ENCODE data around the gene AXIN2.

DNA sequence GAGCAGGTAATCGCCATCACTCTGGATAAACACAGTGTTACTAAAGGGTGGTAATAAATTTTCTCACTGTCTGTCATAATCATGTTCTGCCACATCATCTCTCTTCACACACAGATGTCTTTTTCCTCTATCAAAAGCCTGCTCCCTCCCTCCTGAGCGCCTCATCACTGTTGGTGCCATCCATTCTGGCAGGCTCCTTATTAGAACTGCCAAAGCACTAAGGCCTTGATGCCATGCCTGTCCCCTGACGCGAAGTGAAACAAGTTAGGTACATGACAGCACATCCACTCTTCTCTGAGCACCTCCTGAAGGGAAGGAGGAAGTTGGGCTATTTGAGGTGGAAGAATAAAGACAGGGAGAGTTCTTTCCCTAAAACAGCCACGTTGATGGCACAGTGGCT is 38.2 kb upstream of the AXIN2 start:
- TF ChIP-seq POLR2A (IDR thresholded peaks at IDR 0.05), result no peak
- TF ChIP-seq, protein P1, sequence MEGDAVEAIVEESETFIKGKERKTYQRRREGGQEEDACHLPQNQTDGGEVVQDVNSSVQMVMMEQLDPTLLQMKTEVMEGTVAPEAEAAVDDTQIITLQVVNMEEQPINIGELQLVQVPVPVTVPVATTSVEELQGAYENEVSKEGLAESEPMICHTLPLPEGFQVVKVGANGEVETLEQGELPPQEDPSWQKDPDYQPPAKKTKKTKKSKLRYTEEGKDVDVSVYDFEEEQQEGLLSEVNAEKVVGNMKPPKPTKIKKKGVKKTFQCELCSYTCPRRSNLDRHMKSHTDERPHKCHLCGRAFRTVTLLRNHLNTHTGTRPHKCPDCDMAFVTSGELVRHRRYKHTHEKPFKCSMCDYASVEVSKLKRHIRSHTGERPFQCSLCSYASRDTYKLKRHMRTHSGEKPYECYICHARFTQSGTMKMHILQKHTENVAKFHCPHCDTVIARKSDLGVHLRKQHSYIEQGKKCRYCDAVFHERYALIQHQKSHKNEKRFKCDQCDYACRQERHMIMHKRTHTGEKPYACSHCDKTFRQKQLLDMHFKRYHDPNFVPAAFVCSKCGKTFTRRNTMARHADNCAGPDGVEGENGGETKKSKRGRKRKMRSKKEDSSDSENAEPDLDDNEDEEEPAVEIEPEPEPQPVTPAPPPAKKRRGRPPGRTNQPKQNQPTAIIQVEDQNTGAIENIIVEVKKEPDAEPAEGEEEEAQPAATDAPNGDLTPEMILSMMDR (IDR thresholded peaks at IDR 0.05), result no peak

Measured in testis (tissue), 2 donors.